A673 (cell line): ENCODE measurements around the gene MAGI1. TPM values are rescaled to one million over a fixed set of nuclear protein-coding genes. Genes with fewer than 3 reads are reported as not detected.

Source experiments
- BruUV-seq: library from RNA; stranded (reverse); fragments of 400-500 nt; replicated peaks from 2 replicates; lab custom pipeline; 2021; lab: Mats Ljungman, UMichigan
- CTCF ChIA-PET: fragments of 300-600 bp; sonication (Branson Sonifier 250); formaldehyde crosslinking; loops from one replicate; lab custom pipeline; 2022; ENCODE audit warnings: antibody characterized with exemption; lab: Charles Lee
- POLR2A ChIA-PET: fragments of 300-600 bp; sonication (Branson Sonifier 250); formaldehyde crosslinking; loops from one replicate; lab custom pipeline; 2022; ENCODE audit warnings: antibody characterized with exemption; ENCODE audit not compliant: low non-redundant PET; lab: Charles Lee
- DNase-seq: peaks from one replicate; pipeline ENCODE4 v3.0.0-alpha.2; 2015; ENCODE audit warnings: low spot score
- H3K27ac ChIP-seq: fragments of 200-600 bp; sonication (generic); 2 replicates; pipeline ENCODE4 v1.5.1; 2016; ENCODE audit warnings: mixed run types, low read depth, mild to moderate bottlenecking, mixed read lengths, antibody characterized with exemption, low read length; ENCODE audit not compliant: poor library complexity, severe bottlenecking
- H3K27me3 ChIP-seq: fragments of 200-600 bp; sonication (generic); replicated peaks from 2 replicates; pipeline ENCODE4 v1.6.1; 2017; ENCODE audit warnings: mixed run types, low read depth, mild to moderate bottlenecking, mixed read lengths, antibody characterized with exemption, low read length; ENCODE audit not compliant: insufficient read depth, poor library complexity
- H3K36me3 ChIP-seq: fragments of 200-600 bp; sonication (generic); 2 replicates; pipeline ENCODE4 v1.6.1; 2016; ENCODE audit warnings: mixed run types, mild to moderate bottlenecking, mixed read lengths, antibody characterized with exemption, low read length; ENCODE audit not compliant: insufficient read depth, poor library complexity, severe bottlenecking
- H3K4me1 ChIP-seq: fragments of 200-600 bp; sonication (generic); 2 replicates; pipeline ENCODE4 v1.6.1; 2017; ENCODE audit warnings: mixed run types, mild to moderate bottlenecking, mixed read lengths, antibody characterized with exemption, low read length; ENCODE audit not compliant: insufficient read depth, poor library complexity, severe bottlenecking
- H3K4me3 ChIP-seq: fragments of 200-600 bp; sonication (generic); 2 replicates; pipeline ENCODE4 v1.5.1; 2016; ENCODE audit warnings: low read depth, mixed run types, mild to moderate bottlenecking, mixed read lengths, low read length; ENCODE audit not compliant: poor library complexity, severe bottlenecking
- H3K9me3 ChIP-seq: fragments of 200-600 bp; sonication (generic); 2 replicates; pipeline ENCODE4 v1.6.1; 2016; ENCODE audit warnings: mixed run types, low read depth, mild to moderate bottlenecking, mixed read lengths, antibody characterized with exemption, low read length; ENCODE audit not compliant: poor library complexity, severe bottlenecking
- EZH2 ChIP-seq: fragments of 200-600 bp; sonication (generic); IDR thresholded peaks from 2 replicates; pipeline ENCODE4 v1.6.1; 2017; ENCODE audit warnings: borderline replicate concordance, low read depth, mild to moderate bottlenecking, mixed read lengths, antibody characterized with exemption, low read length; ENCODE audit not compliant: poor library complexity, severe bottlenecking
- intact Hi-C: fragments of 100-400 bp; cut with micrococcal nuclease; formaldehyde crosslinking; loops from one replicate; pipeline ENCODE4 v1.10.0; 2022; ENCODE audit not compliant: unreplicated experiment
- total RNA-seq: library from RNA; stranded (reverse); gene quantifications from 2 replicates; pipeline ENCODE4 v1.2.3, GENCODE V29; 2021
- TF ChIP-seq, protein P1 (sequence below): fragments of 300-800, 200-600 bp; sonication (generic); conservative IDR thresholded peaks from 2 replicates; pipeline ENCODE4 v1.5.1; 2017; ENCODE audit warnings: low read depth, mild to moderate bottlenecking, antibody characterized with exemption, low read length, moderate library complexity, mixed read lengths

Gene MAGI1
- total RNA-seq, 1 experiment from 2014 or later: 30.5 TPM

- ChIA-PET CTCF (no interaction called here), POLR2A (no interaction called here)
- Histone ChIP-seq H3K4me1 (no peaks in the 10 kb centered on the region), H3K9me3 (no peaks in the 10 kb centered on the region), H3K27me3 (no peaks in the 10 kb centered on the region), H3K4me3 (no peak overlapping the region), H3K27ac (no peak overlapping the region), H3K36me3 (no peaks in the 10 kb centered on the region)
- no TSS peak for BruUV-seq
- TF ChIP-seq EZH2: no peak
- TF ChIP-seq, protein P1, sequence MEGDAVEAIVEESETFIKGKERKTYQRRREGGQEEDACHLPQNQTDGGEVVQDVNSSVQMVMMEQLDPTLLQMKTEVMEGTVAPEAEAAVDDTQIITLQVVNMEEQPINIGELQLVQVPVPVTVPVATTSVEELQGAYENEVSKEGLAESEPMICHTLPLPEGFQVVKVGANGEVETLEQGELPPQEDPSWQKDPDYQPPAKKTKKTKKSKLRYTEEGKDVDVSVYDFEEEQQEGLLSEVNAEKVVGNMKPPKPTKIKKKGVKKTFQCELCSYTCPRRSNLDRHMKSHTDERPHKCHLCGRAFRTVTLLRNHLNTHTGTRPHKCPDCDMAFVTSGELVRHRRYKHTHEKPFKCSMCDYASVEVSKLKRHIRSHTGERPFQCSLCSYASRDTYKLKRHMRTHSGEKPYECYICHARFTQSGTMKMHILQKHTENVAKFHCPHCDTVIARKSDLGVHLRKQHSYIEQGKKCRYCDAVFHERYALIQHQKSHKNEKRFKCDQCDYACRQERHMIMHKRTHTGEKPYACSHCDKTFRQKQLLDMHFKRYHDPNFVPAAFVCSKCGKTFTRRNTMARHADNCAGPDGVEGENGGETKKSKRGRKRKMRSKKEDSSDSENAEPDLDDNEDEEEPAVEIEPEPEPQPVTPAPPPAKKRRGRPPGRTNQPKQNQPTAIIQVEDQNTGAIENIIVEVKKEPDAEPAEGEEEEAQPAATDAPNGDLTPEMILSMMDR: no peak
- no peak for DNase-seq
- intact Hi-C loops: no loop called here
These were observed 710.6 kb downstream of the MAGI1 start for GRCh38 chr3:65328148-65328547.

DNA sequence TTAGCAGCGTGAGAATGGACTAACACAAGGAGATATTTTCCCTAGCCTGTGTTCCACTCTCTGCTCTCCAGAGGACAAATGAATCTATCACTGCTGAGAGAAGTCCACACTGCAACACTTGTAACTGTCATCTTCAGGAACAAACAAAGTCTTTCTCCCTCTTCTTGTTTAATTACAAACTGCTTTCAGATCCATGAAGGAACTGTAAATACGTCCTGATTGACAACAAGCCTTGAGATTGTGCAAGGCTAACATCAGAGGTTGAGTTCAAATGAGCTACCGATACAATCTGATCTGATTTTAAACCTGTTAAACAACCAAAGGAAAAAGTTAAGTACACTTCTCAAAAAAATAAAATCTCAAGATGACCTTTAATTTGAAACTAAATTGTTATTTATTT, 712.1 kb downstream of the MAGI1 start:
- H3K27ac ChIP-seq: no peak overlapping the region
- TF ChIP-seq, protein P1: no peak
- no peak for TF ChIP-seq EZH2
- no peaks in the 10 kb centered on the region for H3K4me1 ChIP-seq
- CTCF ChIA-PET: no interaction called here
- no peaks in the 10 kb centered on the region for H3K9me3 ChIP-seq
- no peak for DNase-seq
- H3K27me3 ChIP-seq: no peaks in the 10 kb centered on the region
- intact Hi-C loops: no loop called here
- H3K36me3 ChIP-seq: no peaks in the 10 kb centered on the region
- POLR2A ChIA-PET: no interaction called here
- BruUV-seq: no TSS peak
- no peak overlapping the region for H3K4me3 ChIP-seq

GRCh38 chr3:65322910-65323309, 715.8 kb downstream of the MAGI1 start:
- DNase-seq: no peak
- CTCF ChIA-PET: no interaction called here

More at GRCh38 chr3:65322910-65323309, 715.8 kb downstream of the MAGI1 start:
- H3K36me3 ChIP-seq: no peaks in the 10 kb centered on the region
- H3K27ac ChIP-seq: no peak overlapping the region
- no peaks in the 10 kb centered on the region for H3K9me3 ChIP-seq
- no peak for TF ChIP-seq EZH2
- TF ChIP-seq, protein P1: no peak
- POLR2A ChIA-PET: no interaction called here
- no TSS peak for BruUV-seq
- no peak overlapping the region for H3K4me3 ChIP-seq
- H3K4me1 ChIP-seq: no peaks in the 10 kb centered on the region
- intact Hi-C loops: no loop called here
- H3K27me3 ChIP-seq: no peaks in the 10 kb centered on the region
